GM11168 (cell line): ENCODE results near the gene GRIN1.

Source experiments
- in situ Hi-C: fragments of 300-500 bp; cut with MboI; formaldehyde crosslinking; loops from one replicate; pipeline ENCODE4 v1.12.0; 2022; ENCODE audit warnings: low sequenced_read_pairs; ENCODE audit not compliant: unreplicated experiment

GRIN1 gene

DNA sequence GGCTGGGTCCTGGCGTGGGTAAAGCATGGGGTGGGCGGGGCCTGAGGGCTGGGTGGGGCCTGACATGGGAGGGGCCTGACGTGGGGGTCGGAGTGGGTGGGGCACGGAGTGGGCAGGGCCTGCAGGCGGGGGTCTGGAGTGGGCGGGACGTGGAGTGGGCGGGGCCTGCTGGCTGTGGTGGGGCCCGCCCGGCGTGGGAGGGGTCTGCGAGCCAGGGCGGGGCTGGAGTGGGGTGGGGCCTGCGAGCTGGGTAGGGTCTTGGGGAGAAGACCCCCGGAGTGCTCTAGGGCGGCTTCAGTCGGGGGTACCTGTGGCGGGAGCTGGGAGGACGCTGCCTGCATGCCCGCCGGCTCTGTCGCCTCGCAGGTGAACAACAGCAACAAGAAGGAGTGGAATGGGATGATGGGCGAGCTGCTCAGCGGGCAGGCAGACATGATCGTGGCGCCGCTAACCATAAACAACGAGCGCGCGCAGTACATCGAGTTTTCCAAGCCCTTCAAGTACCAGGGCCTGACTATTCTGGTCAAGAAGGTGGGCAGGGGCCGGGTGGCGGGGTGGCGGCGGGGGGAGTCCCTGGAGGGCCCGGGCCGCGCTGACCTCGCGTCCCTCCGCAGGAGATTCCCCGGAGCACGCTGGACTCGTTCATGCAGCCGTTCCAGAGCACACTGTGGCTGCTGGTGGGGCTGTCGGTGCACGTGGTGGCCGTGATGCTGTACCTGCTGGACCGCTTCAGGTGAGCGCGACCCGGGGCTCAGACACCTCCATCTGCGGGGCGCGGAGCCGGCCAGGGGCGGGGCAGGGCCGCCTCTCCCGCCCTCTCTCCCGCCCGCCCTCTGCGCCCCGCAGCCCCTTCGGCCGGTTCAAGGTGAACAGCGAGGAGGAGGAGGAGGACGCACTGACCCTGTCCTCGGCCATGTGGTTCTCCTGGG, 22.9 kb downstream of the GRIN1 start:
- in situ Hi-C loops = no loop called here

DNA sequence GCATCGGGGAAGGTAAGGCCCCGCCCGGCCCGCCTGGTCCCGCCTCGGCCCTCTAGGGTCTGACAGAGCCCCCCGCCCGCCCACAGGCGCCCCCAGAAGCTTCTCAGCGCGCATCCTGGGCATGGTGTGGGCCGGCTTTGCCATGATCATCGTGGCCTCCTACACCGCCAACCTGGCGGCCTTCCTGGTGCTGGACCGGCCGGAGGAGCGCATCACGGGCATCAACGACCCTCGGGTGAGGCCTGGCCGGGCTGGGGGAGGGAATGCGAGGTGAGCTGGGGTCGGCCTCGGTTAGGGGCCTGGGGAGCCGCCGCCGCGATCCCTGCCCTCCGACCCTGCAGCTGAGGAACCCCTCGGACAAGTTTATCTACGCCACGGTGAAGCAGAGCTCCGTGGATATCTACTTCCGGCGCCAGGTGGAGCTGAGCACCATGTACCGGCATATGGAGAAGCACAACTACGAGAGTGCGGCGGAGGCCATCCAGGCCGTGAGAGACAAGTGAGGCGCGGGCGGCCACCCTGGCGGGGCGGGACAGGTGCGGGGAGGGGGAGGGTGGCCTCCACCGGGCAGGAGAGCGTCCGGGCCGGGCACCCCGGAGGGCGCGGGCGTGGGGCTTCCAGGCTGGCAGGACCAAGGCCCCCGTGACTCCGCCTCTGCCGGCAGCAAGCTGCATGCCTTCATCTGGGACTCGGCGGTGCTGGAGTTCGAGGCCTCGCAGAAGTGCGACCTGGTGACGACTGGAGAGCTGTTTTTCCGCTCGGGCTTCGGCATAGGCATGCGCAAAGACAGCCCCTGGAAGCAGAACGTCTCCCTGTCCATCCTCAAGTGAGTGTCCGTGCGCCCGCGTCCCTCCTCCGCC, 23.8 kb downstream of the GRIN1 start:
- in situ Hi-C loops = no loop called here

DNA sequence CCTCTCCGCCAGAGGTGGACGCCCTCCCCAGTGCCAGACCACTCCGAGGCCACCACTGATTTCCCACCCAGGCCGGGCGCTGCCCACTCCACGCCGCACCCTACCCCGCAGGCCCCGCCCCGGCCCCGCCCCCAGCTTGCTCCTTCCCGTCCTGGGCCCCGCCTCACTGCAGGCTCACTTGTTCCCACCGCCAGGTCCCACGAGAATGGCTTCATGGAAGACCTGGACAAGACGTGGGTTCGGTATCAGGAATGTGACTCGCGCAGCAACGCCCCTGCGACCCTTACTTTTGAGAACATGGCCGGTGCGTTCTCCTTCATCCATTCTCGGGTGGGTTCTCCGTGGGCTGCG, 24.4 kb downstream of the GRIN1 start:
- in situ Hi-C loops = no loop called here

DNA sequence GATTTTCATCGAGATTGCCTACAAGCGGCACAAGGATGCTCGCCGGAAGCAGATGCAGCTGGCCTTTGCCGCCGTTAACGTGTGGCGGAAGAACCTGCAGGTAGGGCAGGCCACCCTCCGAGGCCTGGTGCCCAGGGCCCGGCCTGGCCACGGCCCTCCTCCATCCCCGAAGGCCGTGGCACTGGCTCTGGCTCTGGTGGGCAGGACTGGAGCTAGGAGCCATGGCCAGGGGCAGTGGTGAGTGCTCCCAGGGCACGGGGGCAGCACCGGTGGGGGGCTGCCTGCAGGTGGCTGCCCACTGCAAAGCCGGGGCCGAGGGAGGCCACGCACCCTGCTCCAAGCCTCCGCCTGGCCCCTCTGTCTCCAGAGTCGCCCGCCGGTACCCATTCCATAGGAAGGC, 24.9 kb downstream of the GRIN1 start:
- in situ Hi-C loops = no loop called here

DNA sequence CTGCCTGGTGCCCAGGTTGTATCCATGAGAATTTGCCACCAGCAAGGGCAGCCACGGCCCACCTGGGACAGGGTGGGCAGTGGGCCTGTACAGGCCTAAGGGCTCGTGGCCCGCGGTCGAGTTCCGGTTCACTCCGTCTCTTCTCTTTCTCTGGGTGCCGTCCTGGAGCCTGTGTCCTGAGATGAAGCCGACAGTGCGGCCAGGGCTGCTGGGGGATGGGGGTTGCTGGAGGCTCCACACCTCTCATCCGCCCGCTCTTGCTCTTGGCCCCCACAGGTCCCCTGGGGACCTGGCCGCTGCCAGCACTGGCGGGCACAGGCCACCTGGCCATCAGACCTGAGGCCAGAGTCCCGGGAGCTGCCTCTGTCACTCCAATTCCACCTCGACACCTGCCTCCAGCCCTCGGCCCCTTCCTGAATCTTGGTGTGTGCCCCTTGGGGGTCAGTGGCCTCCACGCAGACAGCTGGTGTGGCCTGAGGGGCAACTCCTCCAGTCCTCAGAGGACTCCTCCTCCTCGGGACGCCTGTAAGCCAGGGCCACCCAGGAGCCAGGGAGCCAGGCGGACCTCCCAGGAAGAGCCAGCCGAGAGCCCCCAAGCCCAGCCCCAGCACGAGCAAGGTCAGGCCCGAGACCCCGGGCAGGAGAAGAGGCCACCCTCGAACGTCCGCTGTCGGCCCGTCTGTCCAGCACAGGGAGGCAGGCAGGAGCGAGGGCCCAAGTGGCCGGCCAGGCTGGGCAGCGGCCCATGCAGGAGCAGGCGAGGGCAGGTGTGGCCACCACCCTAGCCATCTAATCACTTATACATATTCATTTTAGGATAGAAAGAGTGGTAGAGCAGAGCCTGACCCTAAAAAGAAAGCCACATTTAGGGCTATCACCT, 25.7 kb downstream of the GRIN1 start:
- in situ Hi-C loops = no loop called here

DNA sequence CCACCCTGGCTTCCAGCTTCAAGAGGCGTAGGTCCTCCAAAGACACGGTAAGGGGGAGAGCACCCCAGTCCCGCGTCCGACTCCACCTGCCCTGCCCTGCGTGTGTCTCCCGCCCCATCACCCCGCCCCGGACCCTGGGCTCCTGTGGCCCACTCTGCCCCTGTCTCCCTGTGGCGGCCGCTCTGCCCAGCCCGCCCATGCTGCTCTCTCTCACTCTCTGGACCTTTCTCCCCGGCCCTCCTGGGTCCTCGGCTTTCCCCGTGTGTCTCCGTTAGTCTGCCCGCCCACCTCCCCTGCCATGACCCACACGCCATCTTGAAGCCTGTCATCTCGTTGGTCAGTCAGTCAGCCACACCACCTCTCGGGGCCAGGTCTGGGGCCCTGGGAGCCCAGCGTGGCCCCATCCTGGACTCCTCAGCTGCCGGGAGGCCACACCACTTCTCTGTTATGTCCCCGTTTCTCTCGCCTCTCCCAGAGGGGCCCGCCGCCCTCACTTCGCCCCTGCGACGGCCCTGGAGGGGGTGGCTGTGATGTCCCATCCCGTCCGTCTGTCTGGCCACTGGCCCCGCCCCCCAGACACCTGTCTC, 26.4 kb downstream of the GRIN1 start:
- in situ Hi-C loops = no loop called here

DNA sequence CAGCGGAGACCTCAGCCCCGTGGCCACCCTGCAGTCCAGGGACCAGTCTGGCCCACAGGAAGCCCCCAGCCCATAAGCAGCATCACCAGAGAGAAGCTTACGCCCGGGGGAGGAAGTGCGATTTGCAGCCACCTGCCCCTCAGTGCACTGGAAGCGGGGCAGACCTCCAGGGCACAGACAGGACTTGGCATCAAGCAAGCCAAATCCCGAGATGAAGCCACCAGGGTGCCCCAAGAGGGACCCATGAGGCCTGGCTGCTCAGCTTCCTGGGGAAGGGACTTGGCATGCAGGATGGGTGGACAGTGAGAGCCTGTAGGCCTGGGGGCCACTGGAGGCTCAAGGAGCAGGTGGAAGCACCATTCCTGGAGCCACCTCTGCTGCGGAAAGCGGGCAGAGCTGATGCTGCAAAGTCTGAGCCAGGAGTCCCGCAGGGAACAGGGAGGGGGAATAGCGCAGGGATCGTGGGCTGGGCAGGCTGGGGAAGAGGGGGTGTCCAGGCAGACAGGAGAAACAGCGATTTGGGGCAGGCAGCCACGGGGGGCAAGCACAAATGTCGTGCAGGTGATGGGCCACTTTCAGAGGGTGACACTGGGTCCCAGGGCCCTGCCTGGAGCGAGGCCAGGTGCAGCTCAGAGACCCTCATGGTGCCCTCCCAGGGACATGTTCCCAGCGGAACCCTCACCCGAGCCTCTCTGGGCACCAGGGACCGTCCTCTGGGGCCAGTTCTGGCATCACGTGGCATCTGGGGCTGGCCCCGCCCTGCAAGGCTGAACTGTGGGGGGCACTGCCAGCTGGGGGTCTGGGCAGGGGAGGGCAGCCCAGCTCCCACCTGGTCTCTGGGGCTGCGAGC, 27.7 kb downstream of the GRIN1 start:
- in situ Hi-C loops = no loop called here

DNA sequence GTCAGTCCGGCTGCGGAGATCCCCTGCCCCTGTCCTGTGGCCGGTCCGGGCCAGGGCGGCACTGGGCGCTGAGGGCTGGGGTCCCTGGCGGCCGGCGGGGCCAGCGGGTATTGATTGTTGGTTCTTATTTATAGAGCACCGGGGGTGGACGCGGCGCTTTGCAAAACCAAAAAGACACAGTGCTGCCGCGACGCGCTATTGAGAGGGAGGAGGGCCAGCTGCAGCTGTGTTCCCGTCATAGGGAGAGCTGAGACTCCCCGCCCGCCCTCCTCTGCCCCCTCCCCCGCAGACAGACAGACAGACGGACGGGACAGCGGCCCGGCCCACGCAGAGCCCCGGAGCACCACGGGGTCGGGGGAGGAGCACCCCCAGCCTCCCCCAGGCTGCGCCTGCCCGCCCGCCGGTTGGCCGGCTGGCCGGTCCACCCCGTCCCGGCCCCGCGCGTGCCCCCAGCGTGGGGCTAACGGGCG, 28.4 kb downstream of the GRIN1 start:
- in situ Hi-C loops = no loop called here

DNA sequence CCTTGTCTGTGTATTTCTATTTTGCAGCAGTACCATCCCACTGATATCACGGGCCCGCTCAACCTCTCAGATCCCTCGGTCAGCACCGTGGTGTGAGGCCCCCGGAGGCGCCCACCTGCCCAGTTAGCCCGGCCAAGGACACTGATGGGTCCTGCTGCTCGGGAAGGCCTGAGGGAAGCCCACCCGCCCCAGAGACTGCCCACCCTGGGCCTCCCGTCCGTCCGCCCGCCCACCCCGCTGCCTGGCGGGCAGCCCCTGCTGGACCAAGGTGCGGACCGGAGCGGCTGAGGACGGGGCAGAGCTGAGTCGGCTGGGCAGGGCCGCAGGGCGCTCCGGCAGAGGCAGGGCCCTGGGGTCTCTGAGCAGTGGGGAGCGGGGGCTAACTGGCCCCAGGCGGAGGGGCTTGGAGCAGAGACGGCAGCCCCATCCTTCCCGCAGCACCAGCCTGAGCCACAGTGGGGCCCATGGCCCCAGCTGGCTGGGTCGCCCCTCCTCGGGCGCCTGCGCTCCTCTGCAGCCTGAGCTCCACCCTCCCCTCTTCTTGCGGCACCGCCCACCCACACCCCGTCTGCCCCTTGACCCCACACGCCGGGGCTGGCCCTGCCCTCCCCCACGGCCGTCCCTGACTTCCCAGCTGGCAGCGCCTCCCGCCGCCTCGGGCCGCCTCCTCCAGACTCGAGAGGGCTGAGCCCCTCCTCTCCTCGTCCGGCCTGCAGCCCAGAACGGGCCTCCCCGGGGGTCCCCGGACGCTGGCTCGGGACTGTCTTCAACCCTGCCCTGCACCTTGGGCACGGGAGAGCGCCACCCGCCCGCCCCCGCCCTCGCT, 29.0 kb downstream of the GRIN1 start:
- in situ Hi-C loops = no loop called here

DNA sequence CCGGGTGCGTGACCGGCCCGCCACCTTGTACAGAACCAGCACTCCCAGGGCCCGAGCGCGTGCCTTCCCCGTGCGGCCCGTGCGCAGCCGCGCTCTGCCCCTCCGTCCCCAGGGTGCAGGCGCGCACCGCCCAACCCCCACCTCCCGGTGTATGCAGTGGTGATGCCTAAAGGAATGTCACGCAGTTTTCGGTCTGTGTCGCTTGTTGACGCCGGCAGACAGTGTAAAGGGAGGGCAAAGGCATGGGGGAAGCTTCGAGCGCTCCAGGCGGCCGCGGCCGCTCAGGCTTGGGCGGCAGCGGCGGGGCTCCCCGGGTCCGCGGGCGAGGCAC, 29.6 kb downstream of the GRIN1 start:
- in situ Hi-C loops = no loop called here

DNA sequence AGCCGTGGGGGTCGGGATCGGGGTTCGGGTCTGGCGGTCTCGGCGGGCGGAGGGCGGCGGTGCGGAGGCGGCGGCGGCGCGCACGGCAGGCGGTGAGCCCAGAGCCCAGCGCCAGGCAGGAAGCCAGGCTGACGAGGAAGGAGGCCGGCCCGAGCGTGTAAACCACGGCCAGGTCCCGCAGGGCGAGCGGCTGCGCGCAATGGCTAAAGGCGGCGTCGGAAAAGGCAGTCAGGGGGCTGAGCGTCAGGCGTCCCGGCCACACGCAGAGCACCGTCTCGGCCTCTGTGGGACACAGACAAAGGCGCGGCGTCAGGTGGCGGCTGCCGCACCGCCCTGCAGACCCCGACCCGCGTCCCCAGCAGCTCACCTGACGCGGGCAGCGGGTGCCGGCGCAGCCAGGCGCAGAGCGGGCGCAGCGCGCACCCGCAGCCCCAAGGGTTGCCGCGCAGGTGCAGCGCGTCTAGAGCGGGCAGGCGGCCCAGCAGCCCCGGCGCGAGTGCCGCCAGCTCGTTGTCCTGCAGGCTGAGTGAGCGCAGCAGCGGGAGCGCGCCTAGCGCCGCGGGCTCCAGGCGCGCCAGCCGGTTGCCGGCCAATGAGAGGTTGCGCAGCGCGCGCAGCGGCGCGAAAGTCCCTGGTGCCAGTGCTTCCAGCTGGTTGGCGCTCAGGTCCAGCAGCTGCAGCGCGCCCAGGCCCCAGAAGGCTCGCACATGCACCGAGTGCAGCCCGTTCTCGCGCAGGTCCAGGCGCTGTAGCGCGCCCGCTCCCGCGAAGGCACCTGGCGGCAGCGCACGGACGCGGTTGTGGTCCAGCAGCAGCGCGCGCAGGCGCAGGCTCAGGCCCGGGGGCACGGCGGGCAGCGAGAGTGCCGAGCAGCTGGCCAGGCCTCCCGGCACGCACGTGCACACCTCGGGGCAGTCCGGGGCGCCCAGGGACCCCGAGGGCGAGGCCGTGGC, 30.2 kb downstream of the GRIN1 start:
- in situ Hi-C loops = no loop called here

DNA sequence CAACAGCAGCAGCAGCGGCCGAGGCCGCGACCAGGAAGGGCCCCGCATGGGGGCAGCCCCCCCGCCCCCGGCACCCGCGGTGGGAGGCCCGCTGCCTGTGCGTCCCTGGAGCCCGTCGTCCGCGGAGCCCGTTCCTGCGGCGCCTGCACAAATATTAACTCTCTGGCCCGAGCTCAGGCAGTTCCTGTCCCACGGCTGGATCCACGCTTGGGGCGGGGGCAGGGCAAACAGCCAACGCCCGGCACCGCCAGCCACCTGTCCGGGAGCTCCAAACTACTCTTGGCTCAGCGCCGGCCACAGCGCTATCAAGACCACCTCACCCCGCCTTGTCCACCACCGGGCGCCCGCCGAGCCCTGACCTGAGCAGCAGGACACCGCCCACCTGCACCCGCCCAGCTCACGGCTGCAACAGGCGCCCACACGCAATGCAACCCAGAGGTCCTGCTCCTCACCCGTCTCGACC, 31.0 kb downstream of the GRIN1 start, which contains the start of gene LRRC26:
Gene LRRC26 (minus strand): TSS at position 156 of the 463 bp plus-strand sequence. CDS start 108 bp downstream, at position 48.
- in situ Hi-C loops = no loop called here

DNA sequence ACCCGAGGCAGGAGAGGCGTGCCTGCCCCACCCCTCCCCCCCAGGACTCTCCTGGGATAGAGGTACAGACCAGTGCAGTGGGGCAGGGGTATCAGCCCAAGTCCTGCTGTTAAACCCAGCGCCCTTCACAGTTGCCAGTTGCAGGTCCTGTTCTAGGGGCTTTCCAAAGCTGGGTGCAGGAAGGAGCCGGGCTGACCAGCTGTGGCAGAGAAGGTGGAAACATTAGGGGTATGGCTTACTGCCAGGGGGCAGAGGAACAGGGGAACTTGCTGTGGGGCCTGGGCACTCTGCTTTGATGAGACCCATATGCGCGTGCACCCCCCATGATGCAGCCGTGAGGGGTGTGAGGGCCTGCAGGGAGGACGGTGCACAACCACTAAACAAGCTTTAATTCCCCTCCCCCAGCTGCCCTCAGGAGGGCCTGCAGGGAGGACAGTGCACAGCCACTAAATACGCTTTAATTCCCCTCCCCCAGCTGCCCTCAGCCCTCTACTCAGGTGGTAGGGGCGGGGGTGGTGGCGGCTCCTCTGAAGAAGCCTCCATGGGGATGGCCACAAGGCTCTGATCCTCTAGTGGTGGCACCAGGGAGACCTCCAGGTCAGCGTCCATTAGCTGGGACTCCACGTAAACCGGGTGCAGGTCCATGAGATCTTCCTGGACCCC, 31.7 kb downstream of the GRIN1 start:
- in situ Hi-C loops = no loop called here

DNA sequence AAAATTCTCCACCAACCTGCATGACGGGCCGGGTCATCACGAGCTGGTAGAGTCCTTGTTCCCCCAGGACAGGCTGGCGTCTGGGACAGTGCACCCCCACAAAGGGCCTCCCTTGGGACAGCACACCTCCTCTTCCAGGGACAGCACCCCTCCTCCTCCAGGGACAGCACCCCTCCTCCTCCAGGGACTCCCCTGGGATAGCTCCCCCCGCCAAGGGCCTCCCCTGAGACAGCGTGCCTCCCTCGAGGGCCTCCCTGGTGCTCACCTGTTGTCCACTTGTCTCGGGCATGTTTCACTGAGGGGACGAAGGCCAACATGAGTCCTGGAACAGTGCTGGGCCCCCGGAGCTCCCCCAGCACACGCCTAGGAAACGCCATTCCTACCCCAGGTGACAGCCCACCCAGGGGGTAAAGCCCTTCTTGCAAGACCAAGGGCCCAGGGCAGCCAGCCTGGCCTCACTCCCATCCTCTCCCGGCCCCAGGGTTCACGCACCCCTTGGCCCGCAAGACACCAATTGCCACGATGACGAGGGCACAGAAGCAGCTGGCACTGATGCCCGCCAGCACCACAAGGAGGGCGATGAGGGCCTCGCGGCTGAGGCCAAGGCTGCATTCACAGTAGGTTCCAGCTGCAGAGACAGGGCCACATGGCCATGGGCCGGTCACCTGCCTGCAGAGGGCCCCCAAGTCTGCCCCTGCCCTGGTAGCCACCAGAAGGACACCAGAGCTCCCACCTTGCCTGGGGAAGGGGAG, 32.4 kb downstream of the GRIN1 start:
- in situ Hi-C loops = no loop called here

DNA sequence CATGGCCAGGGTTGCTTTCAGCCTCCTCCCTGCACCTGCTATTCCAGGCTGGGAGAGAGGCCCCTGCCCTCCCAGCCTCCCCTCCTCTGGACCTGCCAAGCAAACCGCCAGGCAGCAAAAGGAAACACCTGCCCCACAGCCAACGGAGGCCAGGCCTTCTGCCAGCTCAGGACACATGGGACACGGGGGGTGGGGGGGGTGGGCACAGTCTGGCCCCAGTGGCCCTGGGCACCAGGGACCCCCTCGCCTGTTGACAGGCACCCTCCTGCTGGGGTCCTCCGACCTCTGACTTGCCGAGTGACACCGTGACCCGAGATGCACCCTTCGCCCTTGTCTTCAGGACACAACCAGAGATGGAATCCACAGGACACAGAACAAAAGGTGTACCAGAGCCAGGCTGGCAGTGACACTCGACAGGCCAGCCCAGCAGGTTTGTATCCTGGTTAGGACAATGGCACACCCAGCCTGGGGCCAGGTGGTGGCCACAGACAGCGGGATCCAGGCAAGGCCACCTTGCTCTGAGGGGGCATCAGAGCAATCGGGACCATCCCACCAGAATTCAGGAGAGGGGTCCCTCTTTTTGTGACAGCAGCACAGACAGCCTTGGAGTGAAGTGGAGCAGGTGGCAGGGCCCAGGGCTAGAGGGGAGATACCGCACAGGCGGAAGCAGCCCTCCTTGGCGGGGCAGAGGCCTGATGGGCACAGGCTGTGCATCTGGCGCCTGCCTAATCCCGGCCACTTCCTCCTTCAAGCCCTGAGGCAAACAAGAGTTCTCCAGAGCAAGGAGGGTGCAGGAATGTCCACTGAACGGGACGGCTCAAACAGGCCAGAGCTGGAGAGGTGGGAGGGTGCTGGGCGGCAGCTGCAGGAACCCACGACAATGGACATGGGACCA, 34.2 kb downstream of the GRIN1 start:
- in situ Hi-C loops = no loop called here
